ENCODE data around the gene GABRD. TPM values are rescaled to one million over a fixed set of nuclear protein-coding genes. Genes with fewer than 3 reads are reported as not detected.

GABRD gene
- total RNA-seq, 2 donors from 2014 or later = not detected

GRCh38 chr1:1984560-1985070 lies 34.5 kb upstream of the GABRD start:
- H3K36me3 ChIP-seq (replicated peaks in 1 of 2; ENCODE audit: insufficient read depth in 1 of 2, low read depth in 2 of 2) = no peaks in the 10 kb centered on the region
- 71 to 75% methylated on average over 8 to 17 of the region's 17 CpGs for WGBS, 2 donors
- intact Hi-C loops (cut with DNase I) = no loop called here
- no peaks in the 10 kb centered on the region for H3K27me3 ChIP-seq
- TF ChIP-seq CTCF (IDR thresholded peaks at IDR 0.05) (no peak), POLR2A (IDR thresholded peaks at IDR 0.05) (no peak)
- no peak overlapping the region for H3K4me3 ChIP-seq
- no peak for ATAC-seq
- no peak for DNase-seq
- H3K4me1 ChIP-seq = peaks cover 6% of the 10 kb centered on the region
- no peak overlapping the region for H3K27ac ChIP-seq
- no peaks in the 10 kb centered on the region for H3K9me3 ChIP-seq

- Histone ChIP-seq H3K9me3 (no peaks in the 10 kb centered on the region), H3K4me1 (peaks cover 6% of the 10 kb centered on the region), H3K27ac (no peak overlapping the region), H3K36me3 (replicated peaks in 1 of 2; ENCODE audit: insufficient read depth in 1 of 2, low read depth in 2 of 2) (no peaks in the 10 kb centered on the region), H3K4me3 (no peak overlapping the region), H3K27me3 (no peaks in the 10 kb centered on the region)
- TF ChIP-seq CTCF (IDR thresholded peaks at IDR 0.05) (no peak), POLR2A (IDR thresholded peaks at IDR 0.05) (no peak)
- ATAC-seq (no peak), DNase-seq (no peak)
- WGBS, 2 donors = 69 to 72% methylated on average over 11 to 31 of the region's 32 CpGs
- intact Hi-C loops (cut with DNase I) = no loop called here
These were observed 33.6 kb upstream of the GABRD start for GRCh38 chr1:1985375-1986050.

GRCh38 chr1:1986451-1987141 lies 32.5 kb upstream of the GABRD start:
- no peak for TF ChIP-seq CTCF (IDR thresholded peaks at IDR 0.05)
- no peak for TF ChIP-seq POLR2A (IDR thresholded peaks at IDR 0.05)
- intact Hi-C loops (cut with DNase I) = no loop called here
- H3K4me3 ChIP-seq = no peak overlapping the region
- H3K4me1 ChIP-seq = peaks cover 6% of the 10 kb centered on the region
- no peak overlapping the region for H3K27ac ChIP-seq
- H3K27me3 ChIP-seq = no peaks in the 10 kb centered on the region
- no peaks in the 10 kb centered on the region for H3K36me3 ChIP-seq (replicated peaks in 1 of 2; ENCODE audit: insufficient read depth in 1 of 2, low read depth in 2 of 2)
- whole genome bisulfite sequencing, 2 donors = 70 to 71% methylated on average over 7 to 24 of the region's 24 CpGs
- ATAC-seq = no peak
- no peak for DNase-seq
- H3K9me3 ChIP-seq = no peaks in the 10 kb centered on the region

GRCh38 chr1:1987142-1987510 lies 32.0 kb upstream of the GABRD start:
- peaks cover 6% of the 10 kb centered on the region for H3K4me1 ChIP-seq
- no peak for DNase-seq
- H3K27ac ChIP-seq = no peak overlapping the region
- no peak for ATAC-seq
- H3K27me3 ChIP-seq = no peaks in the 10 kb centered on the region
- WGBS, 2 donors = 40 to 78% methylated on average over 3 to 13 of the region's 13 CpGs
- H3K36me3 ChIP-seq (replicated peaks in 1 of 2; ENCODE audit: insufficient read depth in 1 of 2, low read depth in 2 of 2) = no peaks in the 10 kb centered on the region
- intact Hi-C loops (cut with DNase I) = no loop called here
- TF ChIP-seq CTCF (IDR thresholded peaks at IDR 0.05) (no peak), POLR2A (IDR thresholded peaks at IDR 0.05) (no peak)
- H3K4me3 ChIP-seq = no peak overlapping the region
- H3K9me3 ChIP-seq = no peaks in the 10 kb centered on the region

Data from body of pancreas (tissue), 4 donors.